GM04503 (cell line): ENCODE data around the gene TMEM54.
"Not testable (repeated sequence)": the region's sequence is repeated elsewhere in the genome, so short reads cannot be mapped to it uniquely, and the experiment has no call there.

Experiments used
- DNase-seq: peaks from one replicate; pipeline ENCODE4 v3.0.0-alpha.2; 2012; ENCODE audit warnings: low read depth

Gene TMEM54

GRCh38 chr1:32919811-32920733, 18.9 kb upstream of the TMEM54 start:
- DNase-seq, result no peak

GRCh38 chr1:32918179-32918578, 17.0 kb upstream of the TMEM54 start:
- DNase-seq, result no peak

GRCh38 chr1:32917521-32917920, 16.3 kb upstream of the TMEM54 start:
- DNase-seq, result no peak

GRCh38 chr1:32915766-32916706, 14.8 kb upstream of the TMEM54 start:
- no peak for DNase-seq

- DNase-seq, result no peak
These were observed 9.1 kb upstream of the TMEM54 start for GRCh38 chr1:32910319-32910718.

GRCh38 chr1:32907435-32907834, 6.2 kb upstream of the TMEM54 start:
- no peak for DNase-seq

GRCh38 chr1:32906654-32907053, 5.5 kb upstream of the TMEM54 start:
- no peak for DNase-seq

GRCh38 chr1:32905588-32905987, 4.4 kb upstream of the TMEM54 start:
- DNase-seq, result not testable (repeated sequence)

GRCh38 chr1:32904797-32905196, 3.6 kb upstream of the TMEM54 start:
- no peak for DNase-seq

- no peak for DNase-seq
These were observed 3.0 kb upstream of the TMEM54 start for GRCh38 chr1:32903991-32904785.

- no peak for DNase-seq
These were observed 1.3 kb upstream of the TMEM54 start for GRCh38 chr1:32902535-32902920.

- DNase-seq, result no peak
These were observed 790 bp upstream of the TMEM54 start for GRCh38 chr1:32901823-32902534.

- no peak for DNase-seq
These were observed 726 bp downstream of the TMEM54 start for GRCh38 chr1:32900371-32900955.

- DNase-seq, result no peak
These were observed 1.4 kb downstream of the TMEM54 start for GRCh38 chr1:32899586-32900296.

GRCh38 chr1:32898958-32899357, 2.2 kb downstream of the TMEM54 start:
- no peak for DNase-seq

- no peak for DNase-seq
These were observed 3.1 kb downstream of the TMEM54 start for GRCh38 chr1:32898056-32898455.

GRCh38 chr1:32897082-32898049, 3.8 kb downstream of the TMEM54 start:
- DNase-seq, result no peak

GRCh38 chr1:32896451-32896850, 4.7 kb downstream of the TMEM54 start:
- DNase-seq, result no peak
